Measurements from ENCODE around the gene ARHGEF18. TPM values are rescaled to one million over a fixed set of nuclear protein-coding genes. Genes with fewer than 3 reads are reported as not detected.

The ARHGEF18 gene
- total RNA-seq, 1 experiment from 2014 or later = 38.3 TPM

DNA sequence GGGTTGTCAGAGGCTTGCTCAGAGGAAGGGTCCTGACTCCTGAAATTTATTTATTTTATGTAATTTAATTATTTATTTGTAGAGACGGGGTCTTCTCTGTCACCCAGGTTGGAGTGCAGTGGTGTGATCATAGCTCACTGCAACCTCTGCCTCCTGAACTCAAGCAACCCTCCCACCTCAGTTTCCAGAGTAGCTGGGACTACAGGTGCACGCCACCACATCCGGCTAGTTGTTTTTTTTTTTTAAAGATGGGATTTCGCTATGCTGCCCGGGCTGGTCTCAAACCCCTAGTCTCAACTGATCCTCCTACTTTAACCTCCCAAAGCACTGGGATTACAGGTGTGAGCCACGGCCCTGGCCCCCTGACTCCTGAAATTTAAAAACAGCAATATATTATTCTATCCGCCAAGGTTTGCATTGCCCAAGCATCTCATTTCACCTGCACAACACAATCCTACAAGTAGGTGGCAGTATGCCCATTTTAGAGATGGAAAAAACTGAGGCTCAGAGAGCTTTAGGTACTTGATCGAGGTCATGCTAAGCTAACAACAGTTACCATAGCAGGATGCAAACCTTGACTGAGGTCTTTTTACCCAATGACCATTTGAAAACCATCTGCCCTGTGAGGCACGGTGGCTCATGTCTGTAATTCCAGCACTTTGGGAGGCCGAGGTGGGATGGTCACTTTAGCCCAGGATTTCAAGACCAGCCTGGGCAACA is 18.1 kb downstream of the ARHGEF18 start:
- Histone ChIP-seq H2BK120ac (ENCODE audit: low read depth, low read length, poor library complexity, severe bottlenecking) (no peak overlapping the region), H3K23me2 (ENCODE audit: insufficient read length, low read depth, low read length, poor library complexity, severe bottlenecking) (peaks cover 1% of the 10 kb centered on the region), H3T11ph (ENCODE audit: low read length) (no peak overlapping the region), H4K5ac (ENCODE audit: insufficient read length, low read depth, low read length) (no peak overlapping the region), H4K20me1 (ENCODE audit: control insufficient read depth, insufficient read depth, insufficient read length) (no peaks in the 10 kb centered on the region), H3K4me1 (ENCODE audit: insufficient read depth, low read length) (no peaks in the 10 kb centered on the region), H2BK5ac (ENCODE audit: insufficient read length, low read length) (no peak overlapping the region), H3K18ac (ENCODE audit: insufficient read length, low read depth, low read length) (no peak overlapping the region), H2BK12ac (ENCODE audit: insufficient read length, low read depth, low read length) (no peak overlapping the region), H4K8ac (replicated peaks; ENCODE audit: insufficient read length, low read depth, low read length) (no peak overlapping the region), H3K27me3 (ENCODE audit: insufficient read depth, low read length) (no peaks in the 10 kb centered on the region), H3K9ac (ENCODE audit: extremely low read depth, insufficient read length, low read length) (no peak overlapping the region), H3K14ac (ENCODE audit: insufficient read depth, low read length) (no peak overlapping the region), H3K27ac (ENCODE audit: insufficient read length, low read depth, low read length) (no peak overlapping the region), H4K91ac (ENCODE audit: insufficient read length, low read depth, low read length) (no peak overlapping the region), H3K9me3 (ENCODE audit: control insufficient read depth, low read depth, low read length) (no peaks in the 10 kb centered on the region), H3K4ac (ENCODE audit: low read depth, low read length) (no peak overlapping the region), H3K79me1 (ENCODE audit: insufficient read depth, low read depth, low read length, poor library complexity, severe bottlenecking) (no peaks in the 10 kb centered on the region), H3K79me2 (ENCODE audit: insufficient read depth, low read length) (no peaks in the 10 kb centered on the region), H2BK20ac (ENCODE audit: low read depth, low read length, poor library complexity, severe bottlenecking) (no peak overlapping the region), H2AFZ (ENCODE audit: low read length) (no peak overlapping the region), H3K23ac (ENCODE audit: insufficient read length, low read depth, low read length) (no peak overlapping the region), H2AK5ac (ENCODE audit: insufficient read length, low read length) (no peak overlapping the region), H2BK15ac (ENCODE audit: low read depth, low read length) (no peak overlapping the region), H3K4me2 (ENCODE audit: insufficient read depth, insufficient read length, low read length) (no peak overlapping the region), H3K56ac (ENCODE audit: insufficient read length, low read depth, low read length) (no peak overlapping the region)
- no peak for DNase-seq
- Mint-ChIP-seq H3K36me3 (ENCODE audit: insufficient read depth in 1 of 3, low read depth in 3 of 3) (no peaks in the 10 kb centered on the region), H3K27ac (no peak overlapping the region), H3K4me1 (peaks cover 5 to 6% of the 10 kb centered on the region in 2 experiments; a peak in 2 of 4 replicates), H3K4me3 (no peak overlapping the region; a peak in 1 of 5 replicates), H3K27me3 (ENCODE audit: low read depth) (peaks cover 37% of the 10 kb centered on the region), H3K9me3 (peaks cover 0 to 4% of the 10 kb centered on the region in 2 experiments; a peak in 2 of 5 replicates)
- WGBS (ENCODE audit: extremely low coverage, insufficient read length, low lambda C conversion rate) = no CpG with 5 or more reads among the region's 10 CpGs
- TF ChIP-seq, protein P1, sequence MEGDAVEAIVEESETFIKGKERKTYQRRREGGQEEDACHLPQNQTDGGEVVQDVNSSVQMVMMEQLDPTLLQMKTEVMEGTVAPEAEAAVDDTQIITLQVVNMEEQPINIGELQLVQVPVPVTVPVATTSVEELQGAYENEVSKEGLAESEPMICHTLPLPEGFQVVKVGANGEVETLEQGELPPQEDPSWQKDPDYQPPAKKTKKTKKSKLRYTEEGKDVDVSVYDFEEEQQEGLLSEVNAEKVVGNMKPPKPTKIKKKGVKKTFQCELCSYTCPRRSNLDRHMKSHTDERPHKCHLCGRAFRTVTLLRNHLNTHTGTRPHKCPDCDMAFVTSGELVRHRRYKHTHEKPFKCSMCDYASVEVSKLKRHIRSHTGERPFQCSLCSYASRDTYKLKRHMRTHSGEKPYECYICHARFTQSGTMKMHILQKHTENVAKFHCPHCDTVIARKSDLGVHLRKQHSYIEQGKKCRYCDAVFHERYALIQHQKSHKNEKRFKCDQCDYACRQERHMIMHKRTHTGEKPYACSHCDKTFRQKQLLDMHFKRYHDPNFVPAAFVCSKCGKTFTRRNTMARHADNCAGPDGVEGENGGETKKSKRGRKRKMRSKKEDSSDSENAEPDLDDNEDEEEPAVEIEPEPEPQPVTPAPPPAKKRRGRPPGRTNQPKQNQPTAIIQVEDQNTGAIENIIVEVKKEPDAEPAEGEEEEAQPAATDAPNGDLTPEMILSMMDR (conservative IDR thresholded peaks at IDR 0.05) = peak; percentile 66

Measured in H9 (cell line).